Measurements from ENCODE around the gene SIGLEC7. TPM values are rescaled to one million over a fixed set of nuclear protein-coding genes. Genes with fewer than 3 reads are reported as not detected.

SIGLEC7 gene
- total and polyA plus RNA-seq, 2 experiments from 2014 or later: not detected

GRCh38 chr19:51156710-51157109 is 14.6 kb downstream of the SIGLEC7 start:
- H3K36me3 ChIP-seq: no peaks in the 10 kb centered on the region
- no peak overlapping the region for H3K4me3 ChIP-seq
- no peaks in the 10 kb centered on the region for H3K4me1 ChIP-seq (ENCODE audit: low read depth)
- no peaks in the 10 kb centered on the region for H3K9me3 ChIP-seq (ENCODE audit: low read depth)
- no peak for DNase-seq (ENCODE audit: low read depth in 1 of 2, low spot score in 1 of 2)
- TF ChIP-seq CTCF (IDR thresholded peaks at IDR 0.05; ENCODE audit: low read depth, low read length): no peak
- H3K27me3 ChIP-seq: no peaks in the 10 kb centered on the region
- no peak overlapping the region for H3K27ac ChIP-seq

- Histone ChIP-seq H3K36me3 (no peaks in the 10 kb centered on the region), H3K9me3 (ENCODE audit: low read depth) (no peaks in the 10 kb centered on the region), H3K4me1 (ENCODE audit: low read depth) (no peaks in the 10 kb centered on the region), H3K4me3 (no peak overlapping the region), H3K27ac (no peak overlapping the region), H3K27me3 (no peaks in the 10 kb centered on the region)
- DNase-seq (ENCODE audit: low read depth in 1 of 2, low spot score in 1 of 2): no peak
- TF ChIP-seq CTCF (IDR thresholded peaks at IDR 0.05; ENCODE audit: low read depth, low read length): no peak
Observed at GRCh38 chr19:51157265-51157664, 15.2 kb downstream of the SIGLEC7 start.

- DNase-seq (ENCODE audit: low read depth in 1 of 2, low spot score in 1 of 2): peak; percentile 47
- Histone ChIP-seq H3K9me3 (ENCODE audit: low read depth) (no peaks in the 10 kb centered on the region), H3K4me1 (ENCODE audit: low read depth) (no peaks in the 10 kb centered on the region), H3K27me3 (no peaks in the 10 kb centered on the region), H3K36me3 (no peaks in the 10 kb centered on the region), H3K27ac (no peak overlapping the region), H3K4me3 (no peak overlapping the region)
- peak; percentile 68 for TF ChIP-seq CTCF (IDR thresholded peaks at IDR 0.05; ENCODE audit: low read depth, low read length)
Observed at GRCh38 chr19:51158474-51159129, 16.5 kb downstream of the SIGLEC7 start.

GRCh38 chr19:51159656-51160055 is 17.6 kb downstream of the SIGLEC7 start:
- Histone ChIP-seq H3K27me3 (no peaks in the 10 kb centered on the region), H3K4me3 (no peak overlapping the region), H3K4me1 (ENCODE audit: low read depth) (no peaks in the 10 kb centered on the region), H3K27ac (no peak overlapping the region), H3K9me3 (ENCODE audit: low read depth) (no peaks in the 10 kb centered on the region), H3K36me3 (no peaks in the 10 kb centered on the region)
- DNase-seq (ENCODE audit: low read depth in 1 of 2, low spot score in 1 of 2): no peak
- TF ChIP-seq CTCF (IDR thresholded peaks at IDR 0.05; ENCODE audit: low read depth, low read length): no peak

DNA sequence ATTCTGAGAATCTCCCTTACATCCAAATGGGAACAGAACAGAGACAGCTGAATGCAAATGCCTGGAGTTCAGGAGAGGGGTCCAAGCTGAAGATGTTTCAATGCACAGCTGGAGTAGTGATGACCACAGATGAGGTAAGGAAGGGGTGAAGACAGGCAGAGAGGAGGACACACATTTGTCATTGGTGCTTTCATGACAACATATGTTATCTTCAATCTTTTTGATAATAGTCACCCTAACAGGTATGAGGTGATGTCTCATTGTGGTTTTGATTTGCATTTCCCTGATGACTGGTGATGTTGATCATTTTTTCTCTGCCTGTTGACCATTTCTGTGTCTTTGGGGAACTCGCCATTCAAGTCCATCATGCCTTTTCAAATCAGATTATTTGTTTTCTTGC is 19.2 kb downstream of the SIGLEC7 start:
- TF ChIP-seq CTCF (IDR thresholded peaks at IDR 0.05; ENCODE audit: low read depth, low read length): no peak
- Histone ChIP-seq H3K27me3 (no peaks in the 10 kb centered on the region), H3K36me3 (no peaks in the 10 kb centered on the region), H3K9me3 (ENCODE audit: low read depth) (no peaks in the 10 kb centered on the region), H3K27ac (no peak overlapping the region), H3K4me1 (ENCODE audit: low read depth) (no peaks in the 10 kb centered on the region), H3K4me3 (no peak overlapping the region)
- DNase-seq (ENCODE audit: low read depth in 1 of 2, low spot score in 1 of 2): no peak
